WTC11 (cell line): ENCODE results near the gene INPP5F. TPM values are rescaled to one million over a fixed set of nuclear protein-coding genes. Genes with fewer than 3 reads are reported as not detected.

Experiments used
- ATAC-seq: fragments of 200-7000 bp; cut with Tn5 transposase; 2 replicates; pipeline ENCODE4 v1.10.0; 2021; ENCODE audit warnings: mild to moderate bottlenecking, moderate library complexity
- CTCF ChIA-PET: fragments of 300-600 bp; sonication (Branson Sonifier 250); formaldehyde crosslinking; loops from one replicate; lab custom pipeline; 2021; ENCODE audit warnings: antibody characterized with exemption; lab: Charles Lee
- POLR2A ChIA-PET: fragments of 350-600 bp; sonication (Branson Sonifier 250); formaldehyde crosslinking; loops from one replicate; lab custom pipeline; 2021; ENCODE audit warnings: antibody characterized with exemption; lab: Charles Lee
- DNase-seq: peaks from one replicate; pipeline ENCODE4 v3.0.0; 2021; ENCODE audit warnings: low spot score
- H3K27ac Mint-ChIP-seq: 2 replicates; pipeline ENCODE4 v1.8.0; 2021; ENCODE audit warnings: mixed read lengths
- H3K27me3 Mint-ChIP-seq: 2 replicates; pipeline ENCODE4 v1.8.0; 2021; ENCODE audit warnings: low read depth, mild to moderate bottlenecking, moderate library complexity, mixed read lengths
- H3K36me3 Mint-ChIP-seq: 2 replicates; pipeline ENCODE4 v1.8.0; 2021; ENCODE audit warnings: mixed read lengths
- H3K4me1 Mint-ChIP-seq: 2 replicates; pipeline ENCODE4 v1.8.0; 2022; ENCODE audit warnings: mixed read lengths
- H3K4me3 Mint-ChIP-seq: 2 replicates; pipeline ENCODE4 v1.8.0; 2021; ENCODE audit warnings: mild to moderate bottlenecking, moderate library complexity, mixed read lengths
- H3K9me3 Mint-ChIP-seq: 2 replicates; pipeline ENCODE4 v1.8.0; 2021; ENCODE audit warnings: mixed read lengths
- AFF4 ChIP-seq: sonication (generic); formaldehyde crosslinking; IDR thresholded peaks from 2 replicates; pipeline ENCODE4 v1.8.1; 2023; ENCODE audit warnings: mild to moderate bottlenecking, missing genetic modification reagents, borderline replicate concordance
- FOXP1 ChIP-seq: sonication (generic); formaldehyde crosslinking; IDR thresholded peaks from 2 replicates; pipeline ENCODE4 v1.8.0; 2022; ENCODE audit warnings: missing genetic modification reagents, mild to moderate bottlenecking, moderate library complexity, borderline replicate concordance
- HMGXB4 ChIP-seq: sonication (generic); formaldehyde crosslinking; IDR thresholded peaks from 2 replicates; pipeline ENCODE4 v1.8.1; 2023; ENCODE audit warnings: mild to moderate bottlenecking, moderate library complexity, missing genetic modification reagents
- NFATC4 ChIP-seq: fragments of 250-450 bp; sonication (Bioruptor Pico); IDR thresholded peaks from 2 replicates; pipeline ENCODE4 v1.9.0; 2021; ENCODE audit warnings: mild to moderate bottlenecking
- NFE2L1 ChIP-seq: sonication (generic); formaldehyde crosslinking; IDR thresholded peaks from 2 replicates; pipeline ENCODE4 v1.8.1; 2023; ENCODE audit warnings: missing genetic modification reagents
- NFYB ChIP-seq: sonication (generic); formaldehyde crosslinking; conservative IDR thresholded peaks from 2 replicates; pipeline ENCODE4 v1.8.0; 2022; ENCODE audit warnings: low read depth, missing genetic modification reagents
- NR3C1 ChIP-seq: sonication (generic); formaldehyde crosslinking; conservative IDR thresholded peaks from 2 replicates; pipeline ENCODE4 v1.8.1; 2023; ENCODE audit warnings: low read depth, mild to moderate bottlenecking, missing genetic modification reagents
- STAT6 ChIP-seq: sonication (generic); formaldehyde crosslinking; conservative IDR thresholded peaks from 2 replicates; pipeline ENCODE4 v1.8.1; 2023; ENCODE audit warnings: mild to moderate bottlenecking, low read depth, missing genetic modification reagents, moderate library complexity
- ZBTB43 ChIP-seq: sonication (generic); formaldehyde crosslinking; IDR thresholded peaks from 2 replicates; pipeline ENCODE4 v1.8.1; 2023; ENCODE audit warnings: mild to moderate bottlenecking, missing genetic modification reagents
- ZNF232 ChIP-seq: sonication (generic); formaldehyde crosslinking; IDR thresholded peaks from 2 replicates; pipeline ENCODE4 v1.8.0; 2022; ENCODE audit warnings: mild to moderate bottlenecking, missing genetic modification reagents
- ZNF317 ChIP-seq: sonication (generic); formaldehyde crosslinking; IDR thresholded peaks from 2 replicates; pipeline ENCODE4 v1.8.1; 2023; ENCODE audit warnings: low read depth, mild to moderate bottlenecking, moderate library complexity, missing genetic modification reagents, borderline replicate concordance
- ZNF423 ChIP-seq: fragments of 250-450 bp; sonication (Bioruptor Pico); IDR thresholded peaks from 2 replicates; pipeline ENCODE4 v2.1.2; 2022; ENCODE audit warnings: mild to moderate bottlenecking, moderate library complexity
- total RNA-seq: library from RNA; stranded (reverse); gene quantifications from 3 replicates; pipeline ENCODE4 v1.2.3, GENCODE V29; 2021

The INPP5F gene
- total RNA-seq, 1 experiment from 2014 or later = 83.3 TPM

GRCh38 chr10:119762035-119762434 lies 36.2 kb downstream of the INPP5F start (continued):
- TF ChIP-seq HMGXB4 (CRISPR knock-in tag) (no peak), ZBTB43 (CRISPR knock-in tag) (no peak)

GRCh38 chr10:119762805-119763798 lies 37.3 kb downstream of the INPP5F start:
- ChIA-PET POLR2A (no interaction called here), CTCF (interaction anchor here (0.9 kb wide), 1 partner anchor 12 kb away, joined by 3 read pairs; no protein-coding TSS in a partner anchor)
- Mint-ChIP-seq H3K4me3 (no peak overlapping the region), H3K27ac (no peak overlapping the region), H3K9me3 (no peaks in the 10 kb centered on the region), H3K27me3 (no peaks in the 10 kb centered on the region), H3K4me1 (peaks cover 14% of the 10 kb centered on the region), H3K36me3 (no peaks in the 10 kb centered on the region)
- no peak for TF ChIP-seq NFYB (CRISPR knock-in tag)
- TF ChIP-seq NFATC4 (CRISPR knock-in tag) = no peak
- no peak for TF ChIP-seq NFE2L1 (CRISPR knock-in tag)
- TF ChIP-seq STAT6 (CRISPR knock-in tag) = no peak
- TF ChIP-seq NR3C1 = no peak
- no peak for TF ChIP-seq FOXP1 (CRISPR knock-in tag)
- TF ChIP-seq ZNF232 = no peak
- no peak for TF ChIP-seq AFF4
- no peak for TF ChIP-seq ZNF423 (CRISPR knock-in tag)
- no peak for TF ChIP-seq ZNF317 (CRISPR knock-in tag)
- DNase-seq (no peak), ATAC-seq (peak; percentile 65)
